WTC11 (cell line): ENCODE data around the gene CXCR5. TPM values are rescaled to one million over a fixed set of nuclear protein-coding genes. Genes with fewer than 3 reads are reported as not detected.

Experiments used
- ATAC-seq: fragments of 200-7000 bp; cut with Tn5 transposase; 2 replicates; pipeline ENCODE4 v1.10.0; 2021; ENCODE audit warnings: mild to moderate bottlenecking, moderate library complexity
- CTCF ChIA-PET: fragments of 300-600 bp; sonication (Branson Sonifier 250); formaldehyde crosslinking; loops from one replicate; lab custom pipeline; 2021; ENCODE audit warnings: antibody characterized with exemption; lab: Charles Lee
- POLR2A ChIA-PET: fragments of 350-600 bp; sonication (Branson Sonifier 250); formaldehyde crosslinking; loops from one replicate; lab custom pipeline; 2021; ENCODE audit warnings: antibody characterized with exemption; lab: Charles Lee
- DNase-seq: peaks from one replicate; pipeline ENCODE4 v3.0.0; 2021; ENCODE audit warnings: low spot score
- H3K27ac Mint-ChIP-seq: 2 replicates; pipeline ENCODE4 v1.8.0; 2021; ENCODE audit warnings: mixed read lengths
- H3K27me3 Mint-ChIP-seq: 2 replicates; pipeline ENCODE4 v1.8.0; 2021; ENCODE audit warnings: low read depth, mild to moderate bottlenecking, moderate library complexity, mixed read lengths
- H3K36me3 Mint-ChIP-seq: 2 replicates; pipeline ENCODE4 v1.8.0; 2021; ENCODE audit warnings: mixed read lengths
- H3K4me1 Mint-ChIP-seq: 2 replicates; pipeline ENCODE4 v1.8.0; 2022; ENCODE audit warnings: mixed read lengths
- H3K4me3 Mint-ChIP-seq: 2 replicates; pipeline ENCODE4 v1.8.0; 2021; ENCODE audit warnings: mild to moderate bottlenecking, moderate library complexity, mixed read lengths
- H3K9me3 Mint-ChIP-seq: 2 replicates; pipeline ENCODE4 v1.8.0; 2021; ENCODE audit warnings: mixed read lengths
- CREB1 ChIP-seq: sonication (generic); formaldehyde crosslinking; IDR thresholded peaks from 2 replicates; pipeline ENCODE4 v1.8.0; 2023; ENCODE audit warnings: mild to moderate bottlenecking, missing genetic modification reagents
- CREM ChIP-seq: sonication (generic); formaldehyde crosslinking; IDR thresholded peaks from 2 replicates; pipeline ENCODE4 v1.8.1; 2022; ENCODE audit warnings: mild to moderate bottlenecking, missing genetic modification reagents, moderate library complexity
- GRHL2 ChIP-seq: fragments of 250-450 bp; sonication (Bioruptor Pico); IDR thresholded peaks from 2 replicates; pipeline ENCODE4 v1.8.0; 2022; ENCODE audit warnings: mild to moderate bottlenecking, moderate library complexity; ENCODE audit not compliant: insufficient replicate concordance, severe bottlenecking
- JUN ChIP-seq: sonication (generic); formaldehyde crosslinking; IDR thresholded peaks from 2 replicates; pipeline ENCODE4 v1.8.0; 2023; ENCODE audit warnings: mild to moderate bottlenecking, missing genetic modification reagents
- OVOL2 ChIP-seq: fragments of 250-450 bp; sonication (Bioruptor Pico); IDR thresholded peaks from 2 replicates; pipeline ENCODE4 v1.9.0; 2021; ENCODE audit warnings: mild to moderate bottlenecking, borderline replicate concordance
- ZNF121 ChIP-seq: sonication (generic); formaldehyde crosslinking; IDR thresholded peaks from 2 replicates; pipeline ENCODE4 v1.8.0; 2023; ENCODE audit warnings: missing genetic modification reagents
- ZNF219 ChIP-seq: sonication (generic); formaldehyde crosslinking; IDR thresholded peaks from 2 replicates; pipeline ENCODE4 v1.8.0; 2023; ENCODE audit warnings: missing genetic modification reagents, mild to moderate bottlenecking, borderline replicate concordance
- ZNF317 ChIP-seq: sonication (generic); formaldehyde crosslinking; IDR thresholded peaks from 2 replicates; pipeline ENCODE4 v1.8.1; 2023; ENCODE audit warnings: low read depth, mild to moderate bottlenecking, moderate library complexity, missing genetic modification reagents, borderline replicate concordance
- ZNF423 ChIP-seq: fragments of 250-450 bp; sonication (Bioruptor Pico); IDR thresholded peaks from 2 replicates; pipeline ENCODE4 v2.1.2; 2022; ENCODE audit warnings: mild to moderate bottlenecking, moderate library complexity
- total RNA-seq: library from RNA; stranded (reverse); gene quantifications from 3 replicates; pipeline ENCODE4 v1.2.3, GENCODE V29; 2021
- TF ChIP-seq, protein P1 (sequence below): sonication (generic); formaldehyde crosslinking; IDR thresholded peaks from 2 replicates; pipeline ENCODE4 v1.8.0; 2023; ENCODE audit warnings: missing genetic modification reagents, mild to moderate bottlenecking, borderline replicate concordance
- TF ChIP-seq, protein P2 (sequence below): fragments of 250-450 bp; sonication (Bioruptor Pico); IDR thresholded peaks from 2 replicates; pipeline ENCODE4 v1.9.0; 2021; ENCODE audit warnings: moderate library complexity, mild to moderate bottlenecking, inconsistent platforms, borderline replicate concordance
- TF ChIP-seq, protein P3 (sequence below): sonication (generic); formaldehyde crosslinking; IDR thresholded peaks from 2 replicates; pipeline ENCODE4 v1.8.1; 2022; ENCODE audit warnings: mild to moderate bottlenecking, missing genetic modification reagents, moderate library complexity, borderline replicate concordance
- TF ChIP-seq, protein P4 (sequence below): sonication (generic); formaldehyde crosslinking; IDR thresholded peaks from 2 replicates; pipeline ENCODE4 v1.8.0; 2022; ENCODE audit warnings: mild to moderate bottlenecking, missing genetic modification reagents
- TF ChIP-seq, protein P5 (sequence below): sonication (generic); formaldehyde crosslinking; IDR thresholded peaks from 2 replicates; pipeline ENCODE4 v1.8.0; 2022; ENCODE audit warnings: missing genetic modification reagents
- TF ChIP-seq, protein P6 (sequence below): sonication (generic); formaldehyde crosslinking; conservative IDR thresholded peaks from 2 replicates; pipeline ENCODE4 v1.8.1; 2022; ENCODE audit warnings: mild to moderate bottlenecking, missing genetic modification reagents
- TF ChIP-seq, protein P7 (sequence below): fragments of 250-450 bp; sonication (Bioruptor Pico); conservative IDR thresholded peaks from 2 replicates; pipeline ENCODE4 v1.9.0; 2021; ENCODE audit warnings: mild to moderate bottlenecking
- TF ChIP-seq, protein P8 (sequence below): sonication (generic); formaldehyde crosslinking; IDR thresholded peaks from 2 replicates; pipeline ENCODE4 v1.8.0; 2022; ENCODE audit warnings: mild to moderate bottlenecking, missing genetic modification reagents

CXCR5 gene
- total RNA-seq, 1 experiment from 2014 or later = 0.07 TPM

DNA sequence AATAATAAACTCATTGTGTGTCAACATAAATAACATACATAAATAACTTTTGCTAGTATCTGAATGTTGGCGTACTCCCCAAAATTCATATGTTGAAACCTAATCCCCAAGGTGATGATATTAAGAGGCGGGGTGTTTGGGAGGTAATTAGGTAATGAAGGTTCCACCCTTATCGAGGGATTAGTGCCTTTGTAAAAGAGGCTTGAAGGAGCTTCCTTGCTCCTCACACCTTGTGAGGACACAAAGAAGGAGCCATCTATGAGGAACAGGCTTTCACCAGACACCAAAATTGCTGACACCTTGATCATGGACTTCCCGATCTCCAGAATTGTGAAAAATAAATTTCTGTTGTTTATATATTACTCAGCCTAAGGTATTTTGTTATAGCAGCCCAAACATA, 33.9 kb upstream of the CXCR5 start (continued):
- TF ChIP-seq, protein P1, sequence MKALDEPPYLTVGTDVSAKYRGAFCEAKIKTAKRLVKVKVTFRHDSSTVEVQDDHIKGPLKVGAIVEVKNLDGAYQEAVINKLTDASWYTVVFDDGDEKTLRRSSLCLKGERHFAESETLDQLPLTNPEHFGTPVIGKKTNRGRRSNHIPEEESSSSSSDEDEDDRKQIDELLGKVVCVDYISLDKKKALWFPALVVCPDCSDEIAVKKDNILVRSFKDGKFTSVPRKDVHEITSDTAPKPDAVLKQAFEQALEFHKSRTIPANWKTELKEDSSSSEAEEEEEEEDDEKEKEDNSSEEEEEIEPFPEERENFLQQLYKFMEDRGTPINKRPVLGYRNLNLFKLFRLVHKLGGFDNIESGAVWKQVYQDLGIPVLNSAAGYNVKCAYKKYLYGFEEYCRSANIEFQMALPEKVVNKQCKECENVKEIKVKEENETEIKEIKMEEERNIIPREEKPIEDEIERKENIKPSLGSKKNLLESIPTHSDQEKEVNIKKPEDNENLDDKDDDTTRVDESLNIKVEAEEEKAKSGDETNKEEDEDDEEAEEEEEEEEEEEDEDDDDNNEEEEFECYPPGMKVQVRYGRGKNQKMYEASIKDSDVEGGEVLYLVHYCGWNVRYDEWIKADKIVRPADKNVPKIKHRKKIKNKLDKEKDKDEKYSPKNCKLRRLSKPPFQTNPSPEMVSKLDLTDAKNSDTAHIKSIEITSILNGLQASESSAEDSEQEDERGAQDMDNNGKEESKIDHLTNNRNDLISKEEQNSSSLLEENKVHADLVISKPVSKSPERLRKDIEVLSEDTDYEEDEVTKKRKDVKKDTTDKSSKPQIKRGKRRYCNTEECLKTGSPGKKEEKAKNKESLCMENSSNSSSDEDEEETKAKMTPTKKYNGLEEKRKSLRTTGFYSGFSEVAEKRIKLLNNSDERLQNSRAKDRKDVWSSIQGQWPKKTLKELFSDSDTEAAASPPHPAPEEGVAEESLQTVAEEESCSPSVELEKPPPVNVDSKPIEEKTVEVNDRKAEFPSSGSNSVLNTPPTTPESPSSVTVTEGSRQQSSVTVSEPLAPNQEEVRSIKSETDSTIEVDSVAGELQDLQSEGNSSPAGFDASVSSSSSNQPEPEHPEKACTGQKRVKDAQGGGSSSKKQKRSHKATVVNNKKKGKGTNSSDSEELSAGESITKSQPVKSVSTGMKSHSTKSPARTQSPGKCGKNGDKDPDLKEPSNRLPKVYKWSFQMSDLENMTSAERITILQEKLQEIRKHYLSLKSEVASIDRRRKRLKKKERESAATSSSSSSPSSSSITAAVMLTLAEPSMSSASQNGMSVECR (CRISPR knock-in tag) = no peak
- TF ChIP-seq OVOL2 (no peak), GRHL2 (CRISPR knock-in tag) (no peak), CREM (CRISPR knock-in tag) (no peak)

DNA sequence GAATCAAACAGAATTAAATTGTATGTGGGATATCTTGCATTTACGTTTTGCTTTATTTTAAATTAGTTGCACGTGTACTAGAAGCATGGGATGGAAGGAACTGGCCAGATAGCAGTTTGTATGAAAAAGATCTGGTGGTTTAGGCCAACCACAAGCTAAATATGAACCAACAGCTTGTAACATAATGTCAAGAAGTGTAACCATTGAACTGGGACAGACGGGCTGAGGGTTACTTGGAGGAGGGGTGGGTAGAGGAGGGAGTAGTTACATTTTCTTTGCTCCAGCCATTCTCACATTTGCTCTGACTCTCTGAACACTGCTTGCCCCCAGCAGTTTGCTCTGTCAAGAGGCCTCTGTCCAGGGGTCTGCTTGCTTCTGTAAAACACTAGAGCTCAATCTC, 31.7 kb upstream of the CXCR5 start:
- Mint-ChIP-seq H3K4me3 (no peak overlapping the region), H3K4me1 (no peaks in the 10 kb centered on the region), H3K27me3 (peaks cover 5% of the 10 kb centered on the region), H3K9me3 (no peaks in the 10 kb centered on the region), H3K27ac (no peak overlapping the region), H3K36me3 (no peaks in the 10 kb centered on the region)
- DNase-seq (no peak), ATAC-seq (no peak)
- CTCF ChIA-PET = no interaction called here
- POLR2A ChIA-PET = no interaction called here
- TF ChIP-seq JUN (CRISPR knock-in tag) (no peak), ZNF317 (CRISPR knock-in tag) (no peak), ZNF121 (no peak), CREB1 (CRISPR knock-in tag) (no peak), ZNF423 (no peak), ZNF219 (no peak)
- TF ChIP-seq, protein P2, sequence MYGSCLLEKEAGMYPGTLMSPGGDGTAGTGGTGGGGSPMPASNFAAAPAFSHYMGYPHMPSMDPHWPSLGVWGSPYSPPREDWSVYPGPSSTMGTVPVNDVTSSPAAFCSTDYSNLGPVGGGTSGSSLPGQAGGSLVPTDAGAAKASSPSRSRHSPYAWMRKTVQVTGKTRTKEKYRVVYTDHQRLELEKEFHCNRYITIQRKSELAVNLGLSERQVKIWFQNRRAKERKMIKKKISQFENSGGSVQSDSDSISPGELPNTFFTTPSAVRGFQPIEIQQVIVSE (CRISPR knock-in tag) = no peak
- TF ChIP-seq, protein P3, sequence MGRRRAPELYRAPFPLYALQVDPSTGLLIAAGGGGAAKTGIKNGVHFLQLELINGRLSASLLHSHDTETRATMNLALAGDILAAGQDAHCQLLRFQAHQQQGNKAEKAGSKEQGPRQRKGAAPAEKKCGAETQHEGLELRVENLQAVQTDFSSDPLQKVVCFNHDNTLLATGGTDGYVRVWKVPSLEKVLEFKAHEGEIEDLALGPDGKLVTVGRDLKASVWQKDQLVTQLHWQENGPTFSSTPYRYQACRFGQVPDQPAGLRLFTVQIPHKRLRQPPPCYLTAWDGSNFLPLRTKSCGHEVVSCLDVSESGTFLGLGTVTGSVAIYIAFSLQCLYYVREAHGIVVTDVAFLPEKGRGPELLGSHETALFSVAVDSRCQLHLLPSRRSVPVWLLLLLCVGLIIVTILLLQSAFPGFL (CRISPR knock-in tag) = no peak
- TF ChIP-seq, protein P4, sequence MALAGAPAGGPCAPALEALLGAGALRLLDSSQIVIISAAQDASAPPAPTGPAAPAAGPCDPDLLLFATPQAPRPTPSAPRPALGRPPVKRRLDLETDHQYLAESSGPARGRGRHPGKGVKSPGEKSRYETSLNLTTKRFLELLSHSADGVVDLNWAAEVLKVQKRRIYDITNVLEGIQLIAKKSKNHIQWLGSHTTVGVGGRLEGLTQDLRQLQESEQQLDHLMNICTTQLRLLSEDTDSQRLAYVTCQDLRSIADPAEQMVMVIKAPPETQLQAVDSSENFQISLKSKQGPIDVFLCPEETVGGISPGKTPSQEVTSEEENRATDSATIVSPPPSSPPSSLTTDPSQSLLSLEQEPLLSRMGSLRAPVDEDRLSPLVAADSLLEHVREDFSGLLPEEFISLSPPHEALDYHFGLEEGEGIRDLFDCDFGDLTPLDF (CRISPR knock-in tag) = no peak
- TF ChIP-seq, protein P1 (CRISPR knock-in tag) = no peak
- TF ChIP-seq, protein P5, sequence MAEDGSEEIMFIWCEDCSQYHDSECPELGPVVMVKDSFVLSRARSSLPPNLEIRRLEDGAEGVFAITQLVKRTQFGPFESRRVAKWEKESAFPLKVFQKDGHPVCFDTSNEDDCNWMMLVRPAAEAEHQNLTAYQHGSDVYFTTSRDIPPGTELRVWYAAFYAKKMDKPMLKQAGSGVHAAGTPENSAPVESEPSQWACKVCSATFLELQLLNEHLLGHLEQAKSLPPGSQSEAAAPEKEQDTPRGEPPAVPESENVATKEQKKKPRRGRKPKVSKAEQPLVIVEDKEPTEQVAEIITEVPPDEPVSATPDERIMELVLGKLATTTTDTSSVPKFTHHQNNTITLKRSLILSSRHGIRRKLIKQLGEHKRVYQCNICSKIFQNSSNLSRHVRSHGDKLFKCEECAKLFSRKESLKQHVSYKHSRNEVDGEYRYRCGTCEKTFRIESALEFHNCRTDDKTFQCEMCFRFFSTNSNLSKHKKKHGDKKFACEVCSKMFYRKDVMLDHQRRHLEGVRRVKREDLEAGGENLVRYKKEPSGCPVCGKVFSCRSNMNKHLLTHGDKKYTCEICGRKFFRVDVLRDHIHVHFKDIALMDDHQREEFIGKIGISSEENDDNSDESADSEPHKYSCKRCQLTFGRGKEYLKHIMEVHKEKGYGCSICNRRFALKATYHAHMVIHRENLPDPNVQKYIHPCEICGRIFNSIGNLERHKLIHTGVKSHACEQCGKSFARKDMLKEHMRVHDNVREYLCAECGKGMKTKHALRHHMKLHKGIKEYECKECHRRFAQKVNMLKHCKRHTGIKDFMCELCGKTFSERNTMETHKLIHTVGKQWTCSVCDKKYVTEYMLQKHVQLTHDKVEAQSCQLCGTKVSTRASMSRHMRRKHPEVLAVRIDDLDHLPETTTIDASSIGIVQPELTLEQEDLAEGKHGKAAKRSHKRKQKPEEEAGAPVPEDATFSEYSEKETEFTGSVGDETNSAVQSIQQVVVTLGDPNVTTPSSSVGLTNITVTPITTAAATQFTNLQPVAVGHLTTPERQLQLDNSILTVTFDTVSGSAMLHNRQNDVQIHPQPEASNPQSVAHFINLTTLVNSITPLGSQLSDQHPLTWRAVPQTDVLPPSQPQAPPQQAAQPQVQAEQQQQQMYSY (CRISPR knock-in tag) = no peak
- TF ChIP-seq, protein P6, sequence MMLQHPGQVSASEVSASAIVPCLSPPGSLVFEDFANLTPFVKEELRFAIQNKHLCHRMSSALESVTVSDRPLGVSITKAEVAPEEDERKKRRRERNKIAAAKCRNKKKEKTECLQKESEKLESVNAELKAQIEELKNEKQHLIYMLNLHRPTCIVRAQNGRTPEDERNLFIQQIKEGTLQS (CRISPR knock-in tag) = no peak
- TF ChIP-seq, protein P7, sequence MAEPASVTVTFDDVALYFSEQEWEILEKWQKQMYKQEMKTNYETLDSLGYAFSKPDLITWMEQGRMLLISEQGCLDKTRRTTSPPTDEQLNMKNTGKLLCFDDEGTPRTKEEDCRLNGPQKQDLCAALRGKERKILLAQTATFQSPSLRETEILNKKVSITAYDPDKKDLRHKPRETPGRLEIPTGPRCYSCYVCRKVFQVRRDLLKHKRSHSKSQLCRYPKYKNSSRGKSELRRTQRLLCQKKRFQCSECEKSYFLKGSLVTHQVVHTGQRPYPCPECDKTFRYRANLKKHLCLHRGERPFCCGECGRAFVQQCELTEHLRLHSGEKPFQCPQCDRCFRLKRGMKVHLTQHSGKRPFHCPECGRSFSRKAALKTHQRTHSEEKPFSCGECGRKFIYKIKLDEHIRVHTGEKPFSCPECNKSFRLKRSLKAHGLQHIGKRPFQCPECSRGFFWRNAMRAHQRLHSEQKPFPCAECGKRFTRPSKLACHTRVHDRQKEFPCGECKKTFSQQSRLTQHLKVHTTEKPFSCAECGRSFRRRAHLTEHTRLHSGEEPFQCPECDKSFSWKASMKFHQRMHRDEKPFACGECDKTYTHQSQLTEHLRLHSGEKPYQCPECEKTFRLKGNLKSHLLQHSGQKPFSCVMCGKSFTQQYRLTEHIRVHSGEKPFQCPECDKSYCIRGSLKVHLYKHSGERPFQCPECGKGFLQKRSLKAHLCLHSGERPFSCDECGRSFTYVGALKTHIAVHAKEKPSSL (CRISPR knock-in tag) = no peak
- TF ChIP-seq, protein P8, sequence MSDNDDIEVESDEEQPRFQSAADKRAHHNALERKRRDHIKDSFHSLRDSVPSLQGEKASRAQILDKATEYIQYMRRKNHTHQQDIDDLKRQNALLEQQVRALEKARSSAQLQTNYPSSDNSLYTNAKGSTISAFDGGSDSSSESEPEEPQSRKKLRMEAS (CRISPR knock-in tag) = no peak
